GM18951 (cell line): ENCODE results near the gene MRPL57.
"Not testable (repeated sequence)": the region's sequence is repeated elsewhere in the genome, so short reads cannot be mapped to it uniquely, and the experiment has no call there.

Experiments
- POLR2A ChIP-seq: IDR thresholded peaks from 4 replicates; pipeline ENCODE4 v1.6.1; 2011; ENCODE audit warnings: mild to moderate bottlenecking; ENCODE audit not compliant: insufficient read length, insufficient read depth; ENCODE audit errors: extremely low read depth
- in situ Hi-C: fragments of 300-500 bp; cut with MboI; formaldehyde crosslinking; loops from one replicate; pipeline ENCODE4 v1.12.0; 2022; ENCODE audit warnings: low sequenced_read_pairs, mixed read lengths, inconsistent platforms; ENCODE audit not compliant: unreplicated experiment

MRPL57 gene

DNA sequence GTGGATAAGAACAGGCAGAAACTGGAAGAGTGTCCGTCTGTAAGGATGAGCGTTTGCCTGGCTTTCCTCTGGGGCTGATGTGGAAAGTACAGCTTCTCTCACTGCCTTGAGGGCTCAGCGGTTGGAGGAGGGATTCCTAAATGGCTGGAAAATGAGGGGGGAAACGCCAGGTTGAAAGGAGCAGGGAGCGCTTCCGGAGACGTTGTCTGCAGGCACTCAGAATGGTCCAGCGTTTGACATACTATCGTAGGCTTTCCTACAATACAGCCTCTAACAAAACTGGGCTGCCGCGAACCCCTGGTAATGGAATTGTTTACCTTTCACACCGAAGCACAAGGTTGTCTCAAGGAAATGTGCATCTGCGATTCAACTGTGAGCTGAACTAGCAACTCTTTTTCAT lies 39.9 kb downstream of the MRPL57 start:
- in situ Hi-C loops: no loop called here
- TF ChIP-seq POLR2A: no peak

DNA sequence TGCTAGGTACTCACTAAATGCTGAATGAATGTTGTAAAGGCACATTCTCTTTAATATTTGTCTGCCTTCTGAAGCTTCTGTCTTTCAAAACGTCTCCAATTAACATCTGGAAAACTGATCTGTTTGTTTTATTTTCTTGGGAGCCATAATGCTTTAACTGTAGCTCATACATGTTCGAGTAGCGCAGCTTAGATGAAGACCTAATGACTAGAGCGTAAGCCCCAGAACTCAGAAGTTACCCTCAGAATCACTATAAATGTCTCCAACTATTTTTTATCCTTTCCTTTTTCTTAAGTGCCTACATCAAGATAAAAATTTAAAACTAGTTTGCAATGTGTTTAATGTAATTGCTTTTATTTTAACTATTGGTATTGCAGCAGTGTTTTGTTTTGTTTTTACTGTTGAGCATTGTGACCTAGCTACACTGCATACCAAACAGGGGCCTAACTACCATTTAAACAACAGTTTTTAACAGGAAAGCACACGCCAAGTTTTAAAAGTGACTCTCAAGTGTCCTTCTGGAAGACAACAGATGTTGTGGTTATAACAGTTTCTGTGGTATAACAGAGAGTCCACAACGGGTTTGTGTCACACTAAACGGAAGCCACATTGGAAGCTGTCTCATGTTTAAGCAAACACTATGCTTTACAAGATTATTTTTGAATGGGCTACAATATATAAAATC lies 42.0 kb downstream of the MRPL57 start:
- in situ Hi-C loops: no loop called here
- TF ChIP-seq POLR2A: no peak

DNA sequence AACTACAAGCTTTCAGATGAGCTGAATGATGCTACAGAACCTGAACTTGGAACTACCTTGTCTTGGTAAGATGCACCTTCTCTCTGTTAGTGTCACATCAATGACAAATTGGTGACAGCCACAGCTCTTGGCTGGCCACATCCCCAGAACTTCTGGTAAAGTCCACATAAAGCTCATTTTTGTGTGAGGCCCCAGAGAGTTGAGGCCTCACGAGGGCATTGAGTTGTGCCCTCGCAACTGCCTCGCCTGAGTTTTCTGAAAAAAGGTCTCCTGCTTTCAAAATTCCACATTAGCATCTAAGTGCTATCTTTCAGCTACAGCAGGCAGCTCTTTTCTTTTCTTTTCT lies 42.6 kb downstream of the MRPL57 start:
- in situ Hi-C loops: no loop called here
- TF ChIP-seq POLR2A: no peak

DNA sequence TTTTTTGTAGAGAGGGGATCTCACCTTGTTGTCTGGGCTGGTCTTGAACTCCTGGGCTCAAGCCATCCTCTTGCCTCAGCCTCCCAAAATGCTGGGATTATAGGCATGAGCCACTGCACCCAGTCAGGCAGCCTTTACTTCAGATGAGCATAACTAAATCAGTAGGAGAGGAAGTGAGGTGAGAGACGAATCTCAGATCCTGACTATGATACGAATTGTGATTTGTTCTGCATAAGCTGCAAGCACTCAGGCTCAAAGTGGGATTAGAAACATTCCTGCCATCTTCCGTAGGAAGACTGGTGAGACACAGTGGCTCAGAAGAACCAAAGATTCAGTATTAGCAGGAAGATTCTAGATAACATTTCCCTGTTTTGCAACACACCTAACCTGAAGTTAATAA lies 43.3 kb downstream of the MRPL57 start:
- in situ Hi-C loops: not testable (repeated sequence)

DNA sequence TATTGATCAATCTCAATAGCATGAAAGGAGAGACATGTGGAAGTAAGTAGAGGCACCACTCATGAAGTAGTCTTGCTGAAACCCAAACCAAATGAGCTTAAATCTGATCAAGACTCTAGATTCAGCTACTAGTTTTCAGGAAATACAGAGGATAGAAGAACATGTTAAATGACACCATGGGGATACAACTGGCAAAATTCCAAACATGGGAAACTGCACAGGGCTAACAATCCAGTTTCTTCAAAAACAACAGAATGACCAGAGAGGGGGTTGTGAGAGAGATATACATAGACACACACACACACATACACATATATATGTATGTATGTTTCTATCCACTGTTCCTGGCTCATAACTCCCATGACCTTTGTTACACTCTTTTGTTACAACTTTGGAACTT lies 44.8 kb downstream of the MRPL57 start:
- in situ Hi-C loops: no loop called here

DNA sequence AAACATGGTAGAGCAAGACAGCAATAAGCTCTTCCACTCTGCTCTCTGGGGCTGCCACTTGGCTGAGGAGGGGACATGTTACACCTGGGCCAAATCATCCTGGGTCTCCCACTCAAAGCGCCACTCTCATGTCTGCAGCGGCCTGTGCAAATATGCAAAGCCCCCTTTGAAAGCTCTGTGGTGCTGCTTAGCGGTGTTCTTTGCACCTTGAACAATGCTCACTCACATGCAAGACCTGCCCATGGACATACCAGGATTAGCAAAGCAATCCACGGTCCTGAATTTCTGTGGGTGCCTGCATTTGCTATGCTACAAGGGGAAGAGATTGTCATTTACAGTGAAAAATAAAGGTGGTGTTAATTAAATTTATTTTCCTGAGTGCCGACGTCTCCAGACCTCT lies 48.6 kb downstream of the MRPL57 start:
- TF ChIP-seq POLR2A: no peak
- in situ Hi-C loops: no loop called here

More for the DNA sequence above, 44.8 kb downstream of the MRPL57 start:
- TF ChIP-seq POLR2A: no peak

DNA sequence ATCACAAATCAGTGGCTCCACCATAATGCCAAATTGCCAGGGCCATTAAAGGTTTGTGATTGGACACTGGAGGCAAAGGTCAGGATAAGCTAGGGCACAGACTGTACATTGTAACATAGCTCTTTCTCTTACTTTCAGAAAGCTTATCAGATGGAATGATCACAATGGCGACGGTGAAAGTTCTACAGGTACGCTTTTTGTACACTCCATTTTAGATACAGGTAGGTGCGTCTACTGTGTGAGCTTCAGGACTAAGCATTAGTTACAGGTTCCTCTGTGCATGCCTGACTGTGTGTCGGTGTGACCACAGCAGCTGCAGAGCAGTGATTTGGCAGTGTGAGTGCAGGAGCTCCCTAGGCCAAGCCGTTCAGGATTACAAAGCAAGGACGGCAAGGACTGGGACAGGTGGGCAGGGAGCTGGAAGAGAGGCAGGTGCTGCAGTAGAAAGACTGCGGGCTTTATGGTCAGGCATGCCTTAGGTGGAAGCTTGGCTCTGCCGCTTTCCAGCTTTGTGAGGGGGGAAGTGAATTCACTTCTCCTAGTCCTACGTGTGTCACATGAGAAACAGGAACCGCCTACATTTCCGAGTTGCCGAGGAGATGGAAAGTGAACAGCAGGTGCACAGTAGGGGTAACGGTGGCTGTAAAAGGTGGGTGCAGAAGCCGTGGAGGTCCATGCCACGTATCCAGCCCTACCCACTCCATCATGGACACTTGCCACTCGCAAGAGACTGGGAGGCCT lies 49.6 kb downstream of the MRPL57 start:
- in situ Hi-C loops: no loop called here
- TF ChIP-seq POLR2A: no peak

DNA sequence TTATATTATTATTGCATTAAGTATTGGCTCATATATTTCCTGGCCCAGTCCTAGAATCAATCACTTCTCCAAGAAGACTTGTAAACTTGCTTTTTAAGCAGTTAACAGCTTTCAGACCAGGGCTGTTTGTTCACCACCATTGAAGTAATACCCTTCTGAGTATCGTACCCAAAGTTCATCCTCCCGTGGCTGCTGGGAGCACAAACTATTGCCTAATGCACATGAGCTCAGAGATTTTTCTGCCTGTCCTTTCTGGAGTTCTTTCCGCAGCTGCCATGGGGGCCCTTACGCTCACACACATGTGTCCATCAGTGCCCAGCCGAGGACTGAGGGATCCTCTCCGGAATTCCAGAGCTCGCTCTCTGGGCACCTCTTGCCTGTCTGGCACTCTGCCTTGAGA lies 51.5 kb downstream of the MRPL57 start:
- in situ Hi-C loops: no loop called here

More for the DNA sequence above, 51.5 kb downstream of the MRPL57 start:
- TF ChIP-seq POLR2A: no peak
